MM.1S (cell line): ENCODE measurements around the gene FGD2.

ENCODE experiments used
- DNase-seq: peaks from one replicate; pipeline ENCODE4 v3.0.0-alpha.2; 2015
- H2AFZ ChIP-seq: fragments of 300-600 bp; sonication (generic); 2 replicates; pipeline ENCODE4 v1.6.0; 2016; ENCODE audit warnings: antibody characterized with exemption, low read length
- H3F3A ChIP-seq: fragments of 300-600 bp; sonication (generic); 2 replicates; pipeline ENCODE4 v1.6.1; 2016; ENCODE audit warnings: mild to moderate bottlenecking, antibody characterized with exemption, low read length, moderate library complexity, mixed read lengths; ENCODE audit not compliant: insufficient read depth
- H3K27ac ChIP-seq: fragments of 300-600 bp; sonication (generic); 2 replicates; pipeline ENCODE4 v1.5.1; 2016; ENCODE audit warnings: mild to moderate bottlenecking, low read length
- H3K27me3 ChIP-seq: fragments of 300-600 bp; sonication (generic); replicated peaks from 2 replicates; pipeline ENCODE4 v1.6.0; 2016; ENCODE audit warnings: low read length; ENCODE audit not compliant: insufficient read depth
- H3K36me3 ChIP-seq: fragments of 300-600 bp; sonication (generic); replicated peaks from 2 replicates; pipeline ENCODE4 v1.6.1; 2016; ENCODE audit warnings: mild to moderate bottlenecking, low read length, mixed read lengths; ENCODE audit not compliant: insufficient read depth
- H3K4me1 ChIP-seq: fragments of 300-600 bp; sonication (generic); 2 replicates; pipeline ENCODE4 v1.6.1; 2016; ENCODE audit warnings: low read length, mixed read lengths
- H3K4me2 ChIP-seq: fragments of 300-600 bp; sonication (generic); 2 replicates; pipeline ENCODE4 v1.6.0; 2016; ENCODE audit warnings: low read depth, low read length
- H3K4me3 ChIP-seq: fragments of 300-600 bp; sonication (generic); 2 replicates; pipeline ENCODE4 v1.5.1; 2016; ENCODE audit warnings: low read length, mixed read lengths
- H3K79me2 ChIP-seq: fragments of 300-600 bp; sonication (generic); 2 replicates; pipeline ENCODE4 v1.6.1; 2016; ENCODE audit warnings: mixed run types, low read length, mixed read lengths
- H3K9ac ChIP-seq: fragments of 300-600 bp; sonication (generic); 2 replicates; pipeline ENCODE4 v1.6.1; 2016; ENCODE audit warnings: low read length, mixed read lengths
- H3K9me2 ChIP-seq: fragments of 300-600 bp; sonication (generic); replicated peaks from 2 replicates; pipeline ENCODE4 v1.6.1; 2016; ENCODE audit warnings: mild to moderate bottlenecking, low read length, mixed read lengths; ENCODE audit not compliant: insufficient read depth
- H3K9me3 ChIP-seq: fragments of 300-600 bp; sonication (generic); replicated peaks from 2 replicates; pipeline ENCODE4 v1.6.1; 2016; ENCODE audit warnings: mild to moderate bottlenecking, low read length, mixed read lengths; ENCODE audit not compliant: insufficient read depth
- H4K20me1 ChIP-seq: fragments of 300-600 bp; sonication (generic); 2 replicates; pipeline ENCODE4 v1.6.1; 2016; ENCODE audit warnings: mild to moderate bottlenecking, low read length, moderate library complexity, mixed read lengths; ENCODE audit not compliant: insufficient read depth
- EZH2 ChIP-seq: fragments of 300-600 bp; sonication (generic); optimal IDR thresholded peaks from 2 replicates; pipeline ENCODE3; 2017; ENCODE audit warnings: low read depth, mild to moderate bottlenecking, antibody characterized with exemption, low read length, mixed read lengths
- EZH2phosphoT487 ChIP-seq: fragments of 300-600 bp; sonication (generic); IDR thresholded peaks from 2 replicates; pipeline ENCODE4 v1.6.1; 2018; ENCODE audit warnings: antibody characterized with exemption, low read length
- TF ChIP-seq, protein P1 (sequence below): fragments of 300-600 bp; sonication (generic); IDR thresholded peaks from 2 replicates; pipeline ENCODE4 v1.5.1; 2016; ENCODE audit warnings: antibody characterized with exemption, low read length, mixed read lengths

Gene FGD2

DNA sequence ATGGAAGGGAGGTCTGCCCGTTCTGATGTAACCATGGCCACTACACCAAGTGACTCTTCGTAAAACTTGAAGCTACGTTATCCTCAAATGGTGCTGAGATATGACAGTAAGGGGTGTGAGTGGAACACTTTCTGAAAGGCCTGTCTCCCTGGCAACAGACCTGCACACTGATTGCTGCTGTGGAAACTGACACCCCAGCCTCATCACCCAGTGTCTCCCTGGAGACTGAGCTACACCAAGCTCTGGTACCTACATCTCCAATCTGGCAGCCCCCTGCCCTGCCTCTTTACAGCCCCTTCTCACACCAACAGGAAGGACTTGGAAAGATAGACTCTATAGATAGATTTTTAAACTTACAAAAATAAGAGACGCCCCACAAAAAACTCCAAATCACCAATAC is 37.7 kb upstream of the FGD2 start:
- Histone ChIP-seq H4K20me1 (no peaks in the 10 kb centered on the region), H3K9me3 (no peaks in the 10 kb centered on the region), H3K9me2 (no peaks in the 10 kb centered on the region), H3K27me3 (no peaks in the 10 kb centered on the region), H3K4me1 (no peaks in the 10 kb centered on the region), H3K4me3 (no peak overlapping the region), H3K27ac (no peak overlapping the region), H2AFZ (no peak overlapping the region), H3K4me2 (no peak overlapping the region), H3K79me2 (no peaks in the 10 kb centered on the region), H3K36me3 (no peaks in the 10 kb centered on the region), H3K9ac (no peak overlapping the region), H3F3A (no peaks in the 10 kb centered on the region)
- DNase-seq = no peak
- TF ChIP-seq EZH2 (no peak), EZH2phosphoT487 (no peak)
- TF ChIP-seq, protein P1, sequence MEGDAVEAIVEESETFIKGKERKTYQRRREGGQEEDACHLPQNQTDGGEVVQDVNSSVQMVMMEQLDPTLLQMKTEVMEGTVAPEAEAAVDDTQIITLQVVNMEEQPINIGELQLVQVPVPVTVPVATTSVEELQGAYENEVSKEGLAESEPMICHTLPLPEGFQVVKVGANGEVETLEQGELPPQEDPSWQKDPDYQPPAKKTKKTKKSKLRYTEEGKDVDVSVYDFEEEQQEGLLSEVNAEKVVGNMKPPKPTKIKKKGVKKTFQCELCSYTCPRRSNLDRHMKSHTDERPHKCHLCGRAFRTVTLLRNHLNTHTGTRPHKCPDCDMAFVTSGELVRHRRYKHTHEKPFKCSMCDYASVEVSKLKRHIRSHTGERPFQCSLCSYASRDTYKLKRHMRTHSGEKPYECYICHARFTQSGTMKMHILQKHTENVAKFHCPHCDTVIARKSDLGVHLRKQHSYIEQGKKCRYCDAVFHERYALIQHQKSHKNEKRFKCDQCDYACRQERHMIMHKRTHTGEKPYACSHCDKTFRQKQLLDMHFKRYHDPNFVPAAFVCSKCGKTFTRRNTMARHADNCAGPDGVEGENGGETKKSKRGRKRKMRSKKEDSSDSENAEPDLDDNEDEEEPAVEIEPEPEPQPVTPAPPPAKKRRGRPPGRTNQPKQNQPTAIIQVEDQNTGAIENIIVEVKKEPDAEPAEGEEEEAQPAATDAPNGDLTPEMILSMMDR = no peak

DNA sequence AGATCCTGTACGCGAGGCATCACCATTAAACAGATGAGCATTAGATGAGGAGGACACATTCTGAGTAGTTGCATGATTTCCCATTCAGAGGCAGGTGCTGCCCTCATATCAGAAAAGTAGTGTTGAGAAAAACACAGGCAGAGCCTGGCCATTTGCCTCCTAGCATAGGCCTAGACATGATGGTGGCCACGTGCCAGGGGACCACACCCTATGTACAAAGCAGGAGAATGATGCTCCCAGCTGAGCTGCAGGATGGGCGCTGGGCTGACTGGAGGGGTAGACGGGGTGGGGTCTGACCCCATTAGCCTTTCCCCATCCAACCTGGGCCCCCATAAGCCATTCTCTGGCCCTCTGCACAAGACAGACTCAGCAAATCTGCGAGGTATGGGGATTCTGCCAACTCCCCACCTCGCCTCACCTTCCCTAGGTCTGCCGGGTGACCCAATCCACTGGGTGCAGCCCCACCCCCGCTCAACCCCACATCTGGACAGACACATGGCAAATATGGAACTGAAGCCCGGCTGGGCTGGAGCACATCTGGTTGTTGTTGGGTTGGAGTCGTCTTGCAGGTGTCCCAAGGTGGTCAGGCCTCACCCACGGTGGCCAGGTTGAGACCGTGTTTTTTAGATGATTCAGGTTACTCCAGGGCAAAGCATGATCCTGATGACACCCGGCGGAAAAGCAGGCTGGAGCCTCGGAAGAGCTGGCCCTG is 37.0 kb upstream of the FGD2 start:
- H3K9ac ChIP-seq = no peak overlapping the region
- H3K9me3 ChIP-seq = no peaks in the 10 kb centered on the region
- H3K79me2 ChIP-seq = no peaks in the 10 kb centered on the region
- no peak overlapping the region for H3K27ac ChIP-seq
- no peaks in the 10 kb centered on the region for H3K4me1 ChIP-seq
- H3K36me3 ChIP-seq = no peaks in the 10 kb centered on the region
- H3K27me3 ChIP-seq = no peaks in the 10 kb centered on the region
- DNase-seq = no peak
- H3K9me2 ChIP-seq = no peaks in the 10 kb centered on the region
- TF ChIP-seq EZH2 (no peak), EZH2phosphoT487 (no peak)
- TF ChIP-seq, protein P1 = no peak
- H2AFZ ChIP-seq = no peak overlapping the region
- no peak overlapping the region for H3K4me3 ChIP-seq
- H3F3A ChIP-seq = no peaks in the 10 kb centered on the region
- no peak overlapping the region for H3K4me2 ChIP-seq
- H4K20me1 ChIP-seq = no peaks in the 10 kb centered on the region

DNA sequence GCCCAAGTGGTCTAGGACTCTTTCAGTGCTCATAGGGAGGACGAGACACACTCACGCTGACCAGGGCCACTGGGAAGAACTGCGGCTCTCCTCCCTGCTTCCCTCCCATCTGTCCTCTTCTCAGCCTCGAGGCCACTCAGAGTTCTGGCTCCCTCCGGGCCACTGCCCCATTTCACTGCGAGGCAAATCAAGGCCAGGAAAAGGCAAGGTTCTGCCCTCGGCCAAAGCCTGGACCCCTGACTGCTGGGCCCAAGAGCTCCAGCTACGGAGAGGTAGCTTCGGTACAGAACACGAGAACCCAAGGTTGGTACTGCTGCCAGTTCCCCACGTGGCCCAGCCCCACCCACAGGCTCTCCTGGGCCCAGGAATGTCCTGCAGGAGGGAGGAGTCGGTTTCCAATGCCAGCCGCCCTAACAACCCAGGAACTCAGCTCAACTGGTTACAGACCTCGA is 36.2 kb upstream of the FGD2 start:
- Histone ChIP-seq H4K20me1 (no peaks in the 10 kb centered on the region), H3K9ac (no peak overlapping the region), H3K9me2 (no peaks in the 10 kb centered on the region), H3K4me3 (no peak overlapping the region), H3K79me2 (no peaks in the 10 kb centered on the region), H3K27ac (no peak overlapping the region), H3F3A (no peaks in the 10 kb centered on the region), H3K4me2 (no peak overlapping the region), H3K36me3 (no peaks in the 10 kb centered on the region), H3K9me3 (no peaks in the 10 kb centered on the region), H3K27me3 (no peaks in the 10 kb centered on the region), H3K4me1 (no peaks in the 10 kb centered on the region), H2AFZ (no peak overlapping the region)
- no peak for TF ChIP-seq EZH2
- TF ChIP-seq, protein P1 = no peak
- DNase-seq = no peak
